ENCODE results near the gene QSOX2. TPM values are rescaled to one million over a fixed set of nuclear protein-coding genes. Genes with fewer than 3 reads are reported as not detected.

The QSOX2 gene
- total RNA-seq, 6 experiments from 2014 or later = 2.9 to 8.7 (median 6.4) TPM

- ATAC-seq = no peak
- Histone ChIP-seq H3K27ac (no peak overlapping the region), H3K4me1 (peaks cover 0 to 16% (median 4%) of the 10 kb centered on the region in 4 donors), H3K27me3 (no peaks in the 10 kb centered on the region), H3K36me3 (no peaks in the 10 kb centered on the region), H3K9me3 (no peaks in the 10 kb centered on the region), H3K4me3 (no peak overlapping the region)
- no peak for TF ChIP-seq POLR2A (IDR thresholded peaks at IDR 0.05)
- no peak for TF ChIP-seq CTCF (IDR thresholded peaks at IDR 0.05)
- DNase-seq = no peak
- 64% methylated on average over 4 of the region's 4 CpGs for WGBS (ENCODE audit: insufficient coverage, low coverage, low lambda C conversion rate, missing lambda C conversion rate)
- intact Hi-C loops (cut with DNase I) = no loop called here
Observed at GRCh38 chr9:136243631-136244030, 2.0 kb downstream of the QSOX2 start.

- TF ChIP-seq POLR2A (IDR thresholded peaks at IDR 0.05) (no peak), CTCF (IDR thresholded peaks at IDR 0.05) (peak in 1 of 4 donors; percentile 30)
- no peaks in the 10 kb centered on the region for H3K36me3 ChIP-seq
- DNase-seq (no peak), ATAC-seq (peak in 2 of 4 donors; percentile 29 to 35)
- H3K27me3 ChIP-seq = no peaks in the 10 kb centered on the region
- no peak overlapping the region for H3K4me3 ChIP-seq
- intact Hi-C loops (cut with DNase I) = no loop called here
- 42% methylated on average over 3 of the region's 6 CpGs for WGBS (ENCODE audit: insufficient coverage, low coverage, low lambda C conversion rate, missing lambda C conversion rate)
- no peaks in the 10 kb centered on the region for H3K9me3 ChIP-seq
- no peak overlapping the region for H3K27ac ChIP-seq
- peaks cover 0 to 16% (median 4%) of the 10 kb centered on the region in 4 donors for H3K4me1 ChIP-seq
Observed at GRCh38 chr9:136242918-136243525, 2.6 kb downstream of the QSOX2 start.

DNA sequence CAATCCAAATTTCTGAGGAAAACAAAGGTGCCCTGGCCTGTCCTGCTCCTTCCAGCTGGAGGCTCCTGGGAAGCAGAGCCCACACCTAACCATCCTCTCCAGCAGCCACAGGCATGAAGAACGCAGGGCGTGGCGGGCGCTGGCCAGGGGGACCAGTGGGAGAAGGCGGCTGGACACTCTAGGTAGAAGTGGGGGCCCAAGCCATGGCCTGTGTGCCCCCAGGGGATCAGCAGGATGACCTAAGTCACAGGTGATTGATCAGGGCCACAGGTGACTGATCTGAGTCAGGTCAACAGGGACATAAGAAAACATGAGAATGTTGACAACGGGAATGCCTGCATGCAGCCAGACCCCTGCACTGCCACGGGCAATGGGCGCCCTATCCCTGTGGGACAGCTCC lies 3.4 kb downstream of the QSOX2 start:
- 80% methylated on average over 3 of the region's 8 CpGs for WGBS (ENCODE audit: insufficient coverage, low coverage, low lambda C conversion rate, missing lambda C conversion rate)
- H3K36me3 ChIP-seq = no peaks in the 10 kb centered on the region

DNA sequence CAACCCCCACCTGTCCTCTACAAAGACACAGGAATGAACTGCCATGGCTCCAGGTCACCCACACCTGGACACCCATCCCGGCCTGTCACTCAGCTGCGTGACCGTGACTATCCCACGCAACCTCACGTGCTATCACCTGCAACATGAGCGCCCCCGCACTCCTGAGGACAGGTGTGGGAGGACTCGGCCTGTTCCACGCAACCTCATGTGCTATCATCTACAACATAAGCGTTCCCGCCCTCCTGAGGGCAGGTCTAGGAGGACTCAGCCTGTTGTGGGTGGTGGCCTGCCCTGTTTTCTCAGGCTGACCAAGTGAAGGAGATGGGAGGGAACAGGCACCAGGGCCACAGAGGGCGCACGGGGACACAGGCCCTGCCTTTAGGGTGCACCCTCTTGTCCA lies 4.1 kb downstream of the QSOX2 start:
- WGBS (ENCODE audit: insufficient coverage, low coverage, low lambda C conversion rate, missing lambda C conversion rate) = 100% methylated on average over 9 of the region's 13 CpGs
- no peak overlapping the region for H3K4me3 ChIP-seq
- DNase-seq (no peak), ATAC-seq (no peak)
- no peak for TF ChIP-seq POLR2A (IDR thresholded peaks at IDR 0.05)
- no peak for TF ChIP-seq CTCF (IDR thresholded peaks at IDR 0.05)
- H3K36me3 ChIP-seq = no peaks in the 10 kb centered on the region
- H3K4me1 ChIP-seq = peaks cover 0 to 16% (median 4%) of the 10 kb centered on the region in 4 donors
- no peaks in the 10 kb centered on the region for H3K9me3 ChIP-seq
- intact Hi-C loops (cut with DNase I) = no loop called here
- H3K27ac ChIP-seq = no peak overlapping the region
- no peaks in the 10 kb centered on the region for H3K27me3 ChIP-seq

More for the DNA sequence above, 3.4 kb downstream of the QSOX2 start:
- DNase-seq = no peak
- Histone ChIP-seq H3K27ac (no peak overlapping the region), H3K27me3 (no peaks in the 10 kb centered on the region), H3K4me1 (peaks cover 0 to 16% (median 4%) of the 10 kb centered on the region in 4 donors), H3K9me3 (no peaks in the 10 kb centered on the region), H3K4me3 (no peak overlapping the region)
- intact Hi-C loops (cut with DNase I) = no loop called here
- no peak for TF ChIP-seq POLR2A (IDR thresholded peaks at IDR 0.05)
- no peak for TF ChIP-seq CTCF (IDR thresholded peaks at IDR 0.05)
- no peak for ATAC-seq

Data from right lobe of liver (tissue), 6 donors.